ENCODE data around the gene MRPS24.

DNA sequence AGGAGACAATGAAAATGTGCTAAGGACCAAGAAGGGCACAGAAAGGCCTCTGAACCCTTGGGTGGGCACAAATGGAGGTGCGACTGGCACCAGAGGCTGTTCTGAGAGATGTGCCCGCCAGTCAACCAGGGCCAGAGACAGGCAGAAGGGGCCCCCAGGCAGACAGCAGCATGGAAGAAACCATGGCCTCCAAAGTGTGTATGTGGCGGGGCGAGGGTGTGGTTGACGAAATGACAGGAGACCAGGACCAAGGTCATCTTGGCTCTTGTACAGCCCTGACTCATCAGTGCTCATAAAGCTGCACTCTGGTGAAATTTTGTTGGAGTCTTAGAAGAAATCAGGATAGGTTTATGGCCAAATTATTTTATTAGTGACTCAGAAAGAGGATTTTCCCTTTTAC, 4.0 kb upstream of the MRPS24 start:
- TF ChIP-seq, protein P1, sequence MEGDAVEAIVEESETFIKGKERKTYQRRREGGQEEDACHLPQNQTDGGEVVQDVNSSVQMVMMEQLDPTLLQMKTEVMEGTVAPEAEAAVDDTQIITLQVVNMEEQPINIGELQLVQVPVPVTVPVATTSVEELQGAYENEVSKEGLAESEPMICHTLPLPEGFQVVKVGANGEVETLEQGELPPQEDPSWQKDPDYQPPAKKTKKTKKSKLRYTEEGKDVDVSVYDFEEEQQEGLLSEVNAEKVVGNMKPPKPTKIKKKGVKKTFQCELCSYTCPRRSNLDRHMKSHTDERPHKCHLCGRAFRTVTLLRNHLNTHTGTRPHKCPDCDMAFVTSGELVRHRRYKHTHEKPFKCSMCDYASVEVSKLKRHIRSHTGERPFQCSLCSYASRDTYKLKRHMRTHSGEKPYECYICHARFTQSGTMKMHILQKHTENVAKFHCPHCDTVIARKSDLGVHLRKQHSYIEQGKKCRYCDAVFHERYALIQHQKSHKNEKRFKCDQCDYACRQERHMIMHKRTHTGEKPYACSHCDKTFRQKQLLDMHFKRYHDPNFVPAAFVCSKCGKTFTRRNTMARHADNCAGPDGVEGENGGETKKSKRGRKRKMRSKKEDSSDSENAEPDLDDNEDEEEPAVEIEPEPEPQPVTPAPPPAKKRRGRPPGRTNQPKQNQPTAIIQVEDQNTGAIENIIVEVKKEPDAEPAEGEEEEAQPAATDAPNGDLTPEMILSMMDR (IDR thresholded peaks at IDR 0.05; ENCODE audit: insufficient read depth, low read depth, low read length), result no peak
- no peak for TF ChIP-seq EZH2 (IDR thresholded peaks at IDR 0.05; ENCODE audit: insufficient read depth, low read length)
